Measurements from ENCODE around the gene TLCD3A. TPM values are rescaled to one million over a fixed set of nuclear protein-coding genes. Genes with fewer than 3 reads are reported as not detected.
"Not testable (repeated sequence)": the region's sequence is repeated elsewhere in the genome, so short reads cannot be mapped to it uniquely, and the experiment has no call there.

The TLCD3A gene
- total and polyA plus RNA-seq, 2 experiments from 2014 or later, result 16.4 to 27.0 TPM

DNA sequence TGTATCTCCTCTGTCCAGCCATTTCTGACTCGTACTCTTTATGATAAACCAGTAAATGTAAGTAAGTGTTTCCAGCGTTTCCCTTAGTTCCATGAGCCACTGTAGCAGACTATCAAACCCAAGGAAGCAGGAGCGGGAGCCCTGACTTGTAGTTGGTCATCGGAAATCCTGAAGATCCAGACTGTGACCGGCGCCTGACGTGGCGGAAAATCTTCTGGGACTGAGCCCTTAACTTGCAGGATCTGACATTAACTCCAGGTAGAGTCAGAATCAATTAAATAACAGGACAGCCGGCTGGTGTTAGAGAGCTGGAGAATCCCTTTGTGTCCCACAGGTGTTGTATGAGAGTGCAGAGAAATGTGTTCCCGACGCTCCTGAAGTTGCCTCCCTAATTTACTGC is 45.7 kb downstream of the TLCD3A start:
- H3K4me3 ChIP-seq, result no peak overlapping the region
- no peaks in the 10 kb centered on the region for H3K27me3 ChIP-seq
- peaks cover 46% of the 10 kb centered on the region for H3K36me3 ChIP-seq
- no peak for DNase-seq (ENCODE audit: low read depth in 1 of 2, low spot score in 1 of 2)
- TF ChIP-seq, protein P1, sequence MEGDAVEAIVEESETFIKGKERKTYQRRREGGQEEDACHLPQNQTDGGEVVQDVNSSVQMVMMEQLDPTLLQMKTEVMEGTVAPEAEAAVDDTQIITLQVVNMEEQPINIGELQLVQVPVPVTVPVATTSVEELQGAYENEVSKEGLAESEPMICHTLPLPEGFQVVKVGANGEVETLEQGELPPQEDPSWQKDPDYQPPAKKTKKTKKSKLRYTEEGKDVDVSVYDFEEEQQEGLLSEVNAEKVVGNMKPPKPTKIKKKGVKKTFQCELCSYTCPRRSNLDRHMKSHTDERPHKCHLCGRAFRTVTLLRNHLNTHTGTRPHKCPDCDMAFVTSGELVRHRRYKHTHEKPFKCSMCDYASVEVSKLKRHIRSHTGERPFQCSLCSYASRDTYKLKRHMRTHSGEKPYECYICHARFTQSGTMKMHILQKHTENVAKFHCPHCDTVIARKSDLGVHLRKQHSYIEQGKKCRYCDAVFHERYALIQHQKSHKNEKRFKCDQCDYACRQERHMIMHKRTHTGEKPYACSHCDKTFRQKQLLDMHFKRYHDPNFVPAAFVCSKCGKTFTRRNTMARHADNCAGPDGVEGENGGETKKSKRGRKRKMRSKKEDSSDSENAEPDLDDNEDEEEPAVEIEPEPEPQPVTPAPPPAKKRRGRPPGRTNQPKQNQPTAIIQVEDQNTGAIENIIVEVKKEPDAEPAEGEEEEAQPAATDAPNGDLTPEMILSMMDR (IDR thresholded peaks at IDR 0.05; ENCODE audit: low read depth, low read length), result no peak
- H3K27ac ChIP-seq, result no peak overlapping the region
- no peaks in the 10 kb centered on the region for H3K9me3 ChIP-seq (ENCODE audit: low read depth)
- H3K4me1 ChIP-seq (ENCODE audit: low read depth), result peaks cover 3% of the 10 kb centered on the region

DNA sequence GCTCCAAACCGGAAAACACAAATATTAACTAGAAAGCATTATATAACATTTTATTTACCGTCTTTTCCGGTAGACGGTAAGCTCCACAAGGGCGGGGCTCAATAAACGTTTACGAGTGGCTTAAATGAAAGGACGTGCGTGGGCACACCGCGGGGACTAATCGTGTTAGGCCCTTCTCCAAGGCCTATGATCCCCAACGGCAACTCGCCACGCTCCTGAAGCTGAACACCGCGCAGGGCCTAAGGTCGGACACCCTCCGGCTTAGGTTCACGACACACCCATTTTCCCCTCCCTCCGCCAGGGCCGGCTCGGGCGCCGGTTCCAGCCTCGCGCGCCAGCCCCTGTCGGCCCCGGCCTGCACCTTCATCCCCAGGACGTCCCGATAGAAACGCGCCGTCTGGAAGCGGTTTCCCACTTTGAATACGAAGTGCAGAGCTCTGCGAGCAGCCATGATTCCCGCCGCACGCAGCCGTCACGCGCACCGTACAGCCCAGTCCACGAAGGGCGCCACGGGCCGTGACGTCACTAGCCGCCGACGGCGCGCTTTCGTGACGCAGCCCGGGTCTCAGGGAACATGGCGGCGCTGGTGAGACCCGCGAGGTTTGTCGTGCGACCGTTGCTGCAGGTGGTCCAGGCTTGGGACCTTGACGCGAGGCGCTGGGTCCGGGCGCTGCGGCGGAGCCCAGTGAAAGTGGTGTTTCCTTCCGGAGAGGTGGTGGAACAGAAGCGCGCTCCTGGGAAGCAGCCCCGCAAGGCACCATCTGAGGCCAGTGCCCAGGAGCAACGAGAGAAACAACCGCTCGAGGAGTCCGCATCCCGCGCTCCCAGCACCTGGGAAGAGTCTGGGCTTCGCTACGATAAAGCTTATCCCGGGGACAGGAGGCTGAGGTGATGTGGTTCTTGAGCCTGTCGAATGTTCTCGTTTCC is 49.7 kb downstream of the TLCD3A start, which contains the start of the genes GLOD4 and MRM3:
Gene GLOD4, minus strand, starts transcription at position 476 of the 927 bp plus-strand sequence. Its CDS starts 25 bp downstream, at position 451.
Gene MRM3, plus strand, starts transcription at position 549 of the 927 bp plus-strand sequence. Its CDS starts 26 bp downstream, at position 575.
- Histone ChIP-seq H3K4me1 (ENCODE audit: low read depth) (peaks cover 7% of the 10 kb centered on the region), H3K9me3 (ENCODE audit: low read depth) (no peaks in the 10 kb centered on the region), H3K27ac (peak within 1 kb of the TSS; percentile 85), H3K36me3 (peaks cover 13% of the 10 kb centered on the region), H3K4me3 (peak within 1 kb of the TSS; percentile 76), H3K27me3 (no peaks in the 10 kb centered on the region)
- TF ChIP-seq, protein P1 (IDR thresholded peaks at IDR 0.05; ENCODE audit: low read depth, low read length), result no peak
- peak; percentile 91 to 92 for DNase-seq (ENCODE audit: low read depth in 1 of 2, low spot score in 1 of 2)

DNA sequence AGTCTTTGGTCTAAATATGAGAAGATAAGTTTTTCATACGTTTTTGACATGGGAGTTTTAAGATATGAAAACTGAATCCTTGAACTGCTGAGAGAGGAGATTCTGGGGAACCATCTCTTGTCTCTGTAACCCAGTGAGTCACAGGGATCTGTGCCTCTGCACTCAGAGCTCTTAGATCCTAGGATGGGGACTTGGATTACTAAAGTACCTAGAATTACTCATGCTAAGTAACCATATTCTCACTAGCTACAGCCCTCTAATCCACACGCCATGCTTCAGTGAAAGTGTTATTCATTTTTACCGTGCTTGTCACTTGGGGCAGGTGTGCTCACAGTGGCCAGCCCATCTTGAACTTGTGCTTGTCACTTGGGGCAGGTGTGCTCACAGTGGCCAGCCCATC is 51.7 kb downstream of the TLCD3A start:
- Histone ChIP-seq H3K4me3 (no peak overlapping the region), H3K27me3 (no peaks in the 10 kb centered on the region)
- TF ChIP-seq, protein P1 (IDR thresholded peaks at IDR 0.05; ENCODE audit: low read depth, low read length), result no peak

DNA sequence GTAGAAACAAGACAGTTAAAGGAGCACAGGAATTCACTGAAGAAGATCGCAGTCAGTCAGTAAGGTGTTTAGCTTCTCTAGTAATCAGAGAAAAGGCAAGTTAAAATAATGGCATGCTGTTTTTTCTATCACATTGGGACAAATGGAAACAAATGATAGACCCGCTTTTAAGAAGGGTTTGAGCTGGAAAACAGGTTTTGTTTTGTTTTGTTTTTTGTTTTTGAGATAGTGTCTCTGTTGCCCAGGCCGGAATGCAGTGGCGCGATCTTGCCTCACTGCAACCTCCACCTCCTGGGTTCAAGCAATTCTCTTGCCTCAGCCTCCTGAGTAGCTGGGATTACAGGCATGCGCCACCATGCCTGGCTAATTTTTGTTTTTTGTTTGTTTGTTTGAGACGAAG is 53.5 kb downstream of the TLCD3A start:
- not testable (repeated sequence) for H3K36me3 ChIP-seq; H3K4me1 ChIP-seq (ENCODE audit: low read depth); H3K27ac ChIP-seq; H3K9me3 ChIP-seq (ENCODE audit: low read depth); H3K4me3 ChIP-seq; DNase-seq (ENCODE audit: low read depth in 1 of 2, low spot score in 1 of 2); H3K27me3 ChIP-seq

More for the DNA sequence above, 51.7 kb downstream of the TLCD3A start:
- H3K36me3 ChIP-seq, result no peaks in the 10 kb centered on the region
- peaks cover 7% of the 10 kb centered on the region for H3K4me1 ChIP-seq (ENCODE audit: low read depth)
- no peak for DNase-seq (ENCODE audit: low read depth in 1 of 2, low spot score in 1 of 2)
- no peaks in the 10 kb centered on the region for H3K9me3 ChIP-seq (ENCODE audit: low read depth)
- H3K27ac ChIP-seq, result no peak overlapping the region

DNA sequence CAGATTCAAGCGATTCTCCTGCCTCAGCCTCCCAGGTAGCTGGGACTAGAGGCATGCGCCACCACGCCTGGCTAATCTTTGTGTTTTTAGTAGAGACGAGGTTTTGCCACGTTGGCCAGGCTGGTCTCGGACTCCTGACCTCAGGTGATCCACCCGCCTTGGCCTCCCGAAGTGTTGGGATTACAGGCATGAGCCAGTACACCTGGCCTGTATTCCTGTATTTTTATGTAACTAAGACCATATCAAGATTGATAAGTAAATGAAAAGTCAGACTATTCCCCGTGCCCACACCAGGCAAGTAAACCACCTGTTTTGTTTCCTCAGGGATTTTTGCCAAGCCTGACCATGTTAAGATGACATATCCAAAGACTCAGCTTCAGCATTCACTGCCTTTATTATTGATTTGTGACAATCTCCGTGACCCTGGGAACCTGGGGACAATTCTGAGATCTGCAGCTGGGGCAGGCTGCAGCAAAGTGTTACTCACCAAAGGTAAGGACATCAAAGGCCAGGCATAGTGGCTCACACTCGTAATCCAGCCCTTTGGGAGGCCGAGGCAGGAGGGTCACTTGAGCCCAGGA is 55.3 kb downstream of the TLCD3A start:
- Histone ChIP-seq H3K27ac (no peak overlapping the region), H3K4me3 (no peak overlapping the region), H3K9me3 (ENCODE audit: low read depth) (no peaks in the 10 kb centered on the region), H3K27me3 (no peaks in the 10 kb centered on the region), H3K4me1 (ENCODE audit: low read depth) (peaks cover 7% of the 10 kb centered on the region), H3K36me3 (peaks cover 6% of the 10 kb centered on the region)
- TF ChIP-seq, protein P1 (IDR thresholded peaks at IDR 0.05; ENCODE audit: low read depth, low read length), result no peak
- no peak for DNase-seq (ENCODE audit: low read depth in 1 of 2, low spot score in 1 of 2)

DNA sequence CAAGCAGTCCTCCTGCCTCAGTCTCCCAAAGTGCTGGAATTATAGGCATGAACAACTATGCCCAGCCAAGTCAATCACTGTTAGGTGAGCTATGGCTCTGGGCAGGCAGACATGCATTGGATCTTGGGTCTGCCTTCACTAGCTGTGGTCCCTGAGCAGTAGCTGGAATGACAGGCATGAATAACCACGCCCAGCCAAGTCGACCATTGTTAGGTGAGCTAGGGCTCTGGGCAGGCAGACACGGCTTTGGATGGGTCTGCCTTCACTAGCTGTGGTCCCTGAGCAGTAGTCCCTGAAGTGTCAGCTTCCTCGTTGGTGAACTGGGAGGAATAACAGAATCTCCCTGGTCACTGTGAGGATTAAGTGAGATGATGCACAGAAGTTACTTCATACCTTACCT is 56.2 kb downstream of the TLCD3A start:
- H3K27me3 ChIP-seq, result no peaks in the 10 kb centered on the region
- peaks cover 6% of the 10 kb centered on the region for H3K36me3 ChIP-seq
- H3K27ac ChIP-seq, result no peak overlapping the region
- H3K4me3 ChIP-seq, result no peak overlapping the region
- no peak for DNase-seq (ENCODE audit: low read depth in 1 of 2, low spot score in 1 of 2)
- no peaks in the 10 kb centered on the region for H3K4me1 ChIP-seq (ENCODE audit: low read depth)
- TF ChIP-seq, protein P1 (IDR thresholded peaks at IDR 0.05; ENCODE audit: low read depth, low read length), result no peak
- no peaks in the 10 kb centered on the region for H3K9me3 ChIP-seq (ENCODE audit: low read depth)

Measured in cardiac muscle cell (in vitro differentiated cells and primary cell).